Measurements from ENCODE around the gene LYRM1.
"Not testable (repeated sequence)": the region's sequence is repeated elsewhere in the genome, so short reads cannot be mapped to it uniquely, and the experiment has no call there.

The LYRM1 gene

GRCh38 chr16:20903899-20904506 lies 3.4 kb downstream of the LYRM1 start:
- DNase-seq = no peak

GRCh38 chr16:20904507-20905081 lies 4.0 kb downstream of the LYRM1 start:
- DNase-seq = peak; percentile 72

GRCh38 chr16:20905576-20905975 lies 5.0 kb downstream of the LYRM1 start:
- no peak for DNase-seq

GRCh38 chr16:20906341-20907255 lies 6.0 kb downstream of the LYRM1 start:
- DNase-seq = peak; percentile 94

GRCh38 chr16:20910781-20911321 lies 10.3 kb downstream of the LYRM1 start:
- DNase-seq = peak; percentile 89

- peak; percentile 61 for DNase-seq
Measured at GRCh38 chr16:20911361-20911760, 10.8 kb downstream of the LYRM1 start.

- DNase-seq = no peak
Measured at GRCh38 chr16:20916289-20916688, 15.7 kb downstream of the LYRM1 start.

GRCh38 chr16:20916942-20917341 lies 16.4 kb downstream of the LYRM1 start:
- DNase-seq = no peak

GRCh38 chr16:20918486-20919239 lies 18.1 kb downstream of the LYRM1 start:
- DNase-seq = peak; percentile 57

- no peak for DNase-seq
Measured at GRCh38 chr16:20920091-20920490, 19.5 kb downstream of the LYRM1 start.

GRCh38 chr16:20920799-20921198 lies 20.2 kb downstream of the LYRM1 start:
- no peak for DNase-seq

GRCh38 chr16:20923876-20924275 lies 23.3 kb downstream of the LYRM1 start:
- no peak for DNase-seq

- no peak for DNase-seq
Measured at GRCh38 chr16:20925751-20926150, 25.2 kb downstream of the LYRM1 start.

GRCh38 chr16:20928774-20929411 lies 28.3 kb downstream of the LYRM1 start:
- DNase-seq = no peak

- DNase-seq = not testable (repeated sequence)
Measured at GRCh38 chr16:20929676-20930364, 29.2 kb downstream of the LYRM1 start.

GRCh38 chr16:20930365-20930690 lies 29.8 kb downstream of the LYRM1 start:
- DNase-seq = no peak

- DNase-seq = no peak
Measured at GRCh38 chr16:20931066-20931600, 30.6 kb downstream of the LYRM1 start.

- DNase-seq = no peak
Measured at GRCh38 chr16:20933589-20933988, 33.0 kb downstream of the LYRM1 start.

- no peak for DNase-seq
Measured at GRCh38 chr16:20937736-20938135, 37.2 kb downstream of the LYRM1 start.

- DNase-seq = peak; percentile 42
Measured at GRCh38 chr16:20938426-20938825, 37.9 kb downstream of the LYRM1 start.

- DNase-seq = no peak
Measured at GRCh38 chr16:20939611-20940010, 39.0 kb downstream of the LYRM1 start.

All from EL (cell line).